Astrocyte (in vitro differentiated cells and primary cell): Measurements from ENCODE around the gene CNN2. TPM values are rescaled to one million over a fixed set of nuclear protein-coding genes. Genes with fewer than 3 reads are reported as not detected.
A peak's percentile ranks its signal among the peaks of the same experiment; 100 is the strongest.

Experiments used
- DNase-seq: peaks from one replicate; pipeline ENCODE4 v3.0.0-alpha.2; 2010; ENCODE audit warnings: low read depth
- FAIRE-seq: peaks from 2 replicates; lab custom pipeline; 2011; peaks lifted over from hg19 to GRCh38; lab: Jason Lieb, UNC
- H2AFZ ChIP-seq: 2 replicates; pipeline ENCODE4 v1.6.0; 2012; ENCODE audit warnings: low read depth, low read length, inconsistent platforms
- H3K27ac ChIP-seq: 2 replicates; pipeline ENCODE4 v1.5.1; 2011; ENCODE audit warnings: low read depth, low read length, inconsistent platforms
- H3K27me3 ChIP-seq: 2 replicates; pipeline ENCODE4 v1.6.0; 2011; ENCODE audit warnings: low read length, inconsistent platforms; ENCODE audit not compliant: insufficient read depth
- H3K36me3 ChIP-seq: 2 replicates; pipeline ENCODE4 v1.5.1; 2011; ENCODE audit warnings: low read length, inconsistent platforms; ENCODE audit not compliant: insufficient read depth
- H3K4me1 ChIP-seq: 2 replicates; pipeline ENCODE4 v1.5.1; 2011; ENCODE audit warnings: low read length, inconsistent platforms; ENCODE audit not compliant: insufficient read depth
- H3K4me2 ChIP-seq: 2 replicates; pipeline ENCODE4 v1.6.0; 2012; ENCODE audit warnings: low read length, inconsistent platforms
- H3K4me3 ChIP-seq: 2 replicates; pipeline ENCODE4 v1.5.1; 2011; ENCODE audit warnings: low read depth, mild to moderate bottlenecking, low read length, inconsistent platforms; ENCODE audit not compliant: insufficient read depth
- H3K79me2 ChIP-seq: 2 replicates; pipeline ENCODE4 v1.6.0; 2012; ENCODE audit warnings: mild to moderate bottlenecking, low read length, inconsistent platforms; ENCODE audit not compliant: insufficient read depth
- H3K9ac ChIP-seq: 2 replicates; pipeline ENCODE4 v1.6.0; 2012; ENCODE audit warnings: mild to moderate bottlenecking, low read length, inconsistent platforms
- H3K9me3 ChIP-seq: 2 replicates; pipeline ENCODE4 v1.5.1; 2012; ENCODE audit warnings: low read depth, mild to moderate bottlenecking, low read length, inconsistent platforms; ENCODE audit not compliant: insufficient read depth
- H4K20me1 ChIP-seq: 2 replicates; pipeline ENCODE4 v1.6.0; 2012; ENCODE audit warnings: low read length, inconsistent platforms; ENCODE audit not compliant: insufficient read depth
- H3K27ac Mint-ChIP-seq: one replicate; pipeline ENCODE4 v1.8.0; 2021; ENCODE audit warnings: mild to moderate bottlenecking, mixed read lengths; ENCODE audit not compliant: unreplicated experiment
- H3K27me3 Mint-ChIP-seq: one replicate; pipeline ENCODE4 v1.8.0; 2021; ENCODE audit warnings: low read depth, mixed read lengths; ENCODE audit not compliant: unreplicated experiment
- H3K36me3 Mint-ChIP-seq: one replicate; pipeline ENCODE4 v1.8.0; 2021; ENCODE audit warnings: low read depth, mixed read lengths; ENCODE audit not compliant: unreplicated experiment
- H3K4me1 Mint-ChIP-seq: one replicate; pipeline ENCODE4 v1.8.0; 2021; ENCODE audit warnings: low read depth, mixed read lengths; ENCODE audit not compliant: unreplicated experiment
- H3K4me3 Mint-ChIP-seq: one replicate; pipeline ENCODE4 v1.8.0; 2021; ENCODE audit warnings: mild to moderate bottlenecking, moderate library complexity, mixed read lengths; ENCODE audit not compliant: unreplicated experiment
- H3K9me3 Mint-ChIP-seq: one replicate; pipeline ENCODE4 v1.8.0; 2021; ENCODE audit warnings: mild to moderate bottlenecking, mixed read lengths; ENCODE audit not compliant: unreplicated experiment
- CTCF ChIP-seq: IDR thresholded peaks from 2 replicates; pipeline ENCODE4 v1.5.1; 2011; ENCODE audit warnings: low read depth, mild to moderate bottlenecking, inconsistent platforms, low read length, moderate library complexity; ENCODE audit not compliant: insufficient read depth
- EZH2 ChIP-seq: IDR thresholded peaks from 2 replicates; pipeline ENCODE4 v1.6.1; 2012; ENCODE audit warnings: mild to moderate bottlenecking, low read length, inconsistent platforms; ENCODE audit not compliant: insufficient read depth
- total RNA-seq: library from RNA; stranded (reverse); gene quantifications from 2 replicates; pipeline ENCODE4 v1.2.1, GENCODE V29; 2021

Gene CNN2
- total RNA-seq, 1 donor from 2014 or later, result 819 TPM

- H3K9ac ChIP-seq, result peak overlapping the region; percentile 97
- peak overlapping the region; percentile 97 for H3K4me2 ChIP-seq
- Mint-ChIP-seq H3K27me3 (no peaks in the 10 kb centered on the region), H3K27ac (peak overlapping the region; percentile 69), H3K4me3 (peak overlapping the region; percentile 97), H3K9me3 (no peaks in the 10 kb centered on the region), H3K36me3 (peaks cover 12% of the 10 kb centered on the region), H3K4me1 (peaks cover 14% of the 10 kb centered on the region)
- H2AFZ ChIP-seq, result no peak overlapping the region
- peaks cover 69% of the 10 kb centered on the region for H3K79me2 ChIP-seq
- TF ChIP-seq EZH2 (no peak), CTCF (no peak)
- H4K20me1 ChIP-seq, result peaks cover 59% of the 10 kb centered on the region
- peaks cover 15% of the 10 kb centered on the region for H3K36me3 ChIP-seq
- H3K27ac ChIP-seq, result peak overlapping the region; percentile 88
- peak overlapping the region; percentile 100 for H3K4me3 ChIP-seq
- H3K9me3 ChIP-seq, result no peaks in the 10 kb centered on the region
- peak; percentile 89 for DNase-seq
- FAIRE-seq, result no peak
- peaks cover 26% of the 10 kb centered on the region for H3K4me1 ChIP-seq
- no peaks in the 10 kb centered on the region for H3K27me3 ChIP-seq
These were observed 1.9 kb downstream of the CNN2 start for GRCh38 chr19:1028062-1028926.

- H2AFZ ChIP-seq, result no peak overlapping the region
- H3K4me2 ChIP-seq, result no peak overlapping the region
- no peak for TF ChIP-seq CTCF
- TF ChIP-seq EZH2, result no peak
- peaks cover 16% of the 10 kb centered on the region for H3K4me1 Mint-ChIP-seq
- H3K36me3 Mint-ChIP-seq, result peaks cover 18% of the 10 kb centered on the region
- peak overlapping the region; percentile 62 for H3K27ac Mint-ChIP-seq
- FAIRE-seq (no peak), DNase-seq (no peak)
- H3K79me2 ChIP-seq, result peaks cover 65% of the 10 kb centered on the region
- H4K20me1 ChIP-seq, result peaks cover 73% of the 10 kb centered on the region
- H3K27ac ChIP-seq, result no peak overlapping the region
- H3K9me3 ChIP-seq, result no peaks in the 10 kb centered on the region
- H3K9me3 Mint-ChIP-seq, result no peaks in the 10 kb centered on the region
- H3K4me3 ChIP-seq, result no peak overlapping the region
- peaks cover 20% of the 10 kb centered on the region for H3K36me3 ChIP-seq
- H3K4me1 ChIP-seq, result peaks cover 22% of the 10 kb centered on the region
- no peak overlapping the region for H3K9ac ChIP-seq
- no peaks in the 10 kb centered on the region for H3K27me3 ChIP-seq
- H3K27me3 Mint-ChIP-seq, result no peaks in the 10 kb centered on the region
- H3K4me3 Mint-ChIP-seq, result no peak overlapping the region
These were observed 6.0 kb downstream of the CNN2 start for GRCh38 chr19:1032264-1032867.
